PC-9 (cell line): ENCODE results near the gene FAF1. TPM values are rescaled to one million over a fixed set of nuclear protein-coding genes. Genes with fewer than 3 reads are reported as not detected.
A peak's percentile ranks its signal among the peaks of the same experiment; 100 is the strongest.
"Not testable (repeated sequence)": the region's sequence is repeated elsewhere in the genome, so short reads cannot be mapped to it uniquely, and the experiment has no call there.

Experiments
- BruUV-seq: library from RNA; stranded (reverse); fragments of 400-500 nt; replicated peaks from 2 replicates; lab custom pipeline; 2021; lab: Mats Ljungman, UMichigan
- CTCF ChIA-PET: fragments of 300-600 bp; sonication (Branson Sonifier 250); formaldehyde crosslinking; loops from one replicate; lab custom pipeline; 2022; ENCODE audit warnings: antibody characterized with exemption; lab: Charles Lee
- POLR2A ChIA-PET: fragments of 300-600 bp; sonication (Branson Sonifier 250); formaldehyde crosslinking; loops from one replicate; lab custom pipeline; 2022; ENCODE audit warnings: antibody characterized with exemption; ENCODE audit not compliant: unreplicated experiment; lab: Charles Lee
- DNase-seq, 2 experiments: peaks; one replicate each; pipeline versions ENCODE4 v3.0.0 to v3.0.0-alpha.2; 2015 to 2022; ENCODE audit warnings: mixed read lengths in 1 of 2
- H2AFZ ChIP-seq: fragments of 200-600 bp; sonication (generic); 2 replicates; pipeline ENCODE4 v1.8.1; 2017; ENCODE audit warnings: antibody characterized with exemption
- H3F3A ChIP-seq: fragments of 200-600 bp; sonication (generic); 2 replicates; pipeline ENCODE4 v1.8.1; 2017; ENCODE audit warnings: antibody characterized with exemption, mild to moderate bottlenecking, low read depth; ENCODE audit not compliant: insufficient read depth
- H3K27ac ChIP-seq: fragments of 200-600 bp; sonication (generic); 2 replicates; pipeline ENCODE4 v1.6.1; 2016; ENCODE audit warnings: mixed run types
- H3K27me3 ChIP-seq: fragments of 200-600 bp; sonication (generic); 2 replicates; pipeline ENCODE4 v1.6.1; 2016; ENCODE audit warnings: low read depth, mixed run types; ENCODE audit not compliant: insufficient read depth
- H3K36me3 ChIP-seq: fragments of 200-600 bp; sonication (generic); 2 replicates; pipeline ENCODE4 v1.6.1; 2016; ENCODE audit warnings: low read depth, mixed run types
- H3K4me1 ChIP-seq: fragments of 200-600 bp; sonication (generic); replicated peaks from 2 replicates; pipeline ENCODE4 v1.6.1; 2016; ENCODE audit warnings: mixed run types; ENCODE audit not compliant: insufficient read depth
- H3K4me2 ChIP-seq: fragments of 200-600 bp; sonication (generic); 2 replicates; pipeline ENCODE4 v1.6.1; 2017; ENCODE audit warnings: mixed run types
- H3K4me3 ChIP-seq: fragments of 200-600 bp; sonication (generic); 2 replicates; pipeline ENCODE4 v1.6.1; 2016; ENCODE audit warnings: mixed run types
- H3K79me2 ChIP-seq: fragments of 200-600 bp; sonication (generic); 2 replicates; pipeline ENCODE4 v1.6.1; 2017; ENCODE audit warnings: low read depth, mixed run types
- H3K9me2 ChIP-seq: fragments of 200-600 bp; sonication (generic); 2 replicates; pipeline ENCODE4 v1.8.1; 2017; ENCODE audit warnings: mild to moderate bottlenecking; ENCODE audit not compliant: insufficient read depth
- H3K9me3 ChIP-seq: fragments of 200-600 bp; sonication (generic); 2 replicates; pipeline ENCODE4 v1.8.1; 2016; ENCODE audit warnings: low read depth; ENCODE audit not compliant: insufficient read depth
- H4K20me1 ChIP-seq: fragments of 200-600 bp; sonication (generic); 2 replicates; pipeline ENCODE4 v1.8.1; 2017; ENCODE audit not compliant: insufficient read depth
- CTCF ChIP-seq: fragments of 200-600 bp; sonication (generic); conservative IDR thresholded peaks from 2 replicates; pipeline ENCODE4 v1.6.1; 2017; ENCODE audit warnings: mixed run types, antibody characterized with exemption, mild to moderate bottlenecking, moderate library complexity
- EZH2 ChIP-seq: fragments of 200-600 bp; sonication (generic); IDR thresholded peaks from 2 replicates; pipeline ENCODE4 v1.8.0; 2017; ENCODE audit warnings: antibody characterized with exemption, low read depth
- intact Hi-C: fragments of 100-400 bp; cut with micrococcal nuclease; formaldehyde crosslinking; loops from one replicate; pipeline ENCODE4 v1.10.0; 2022; ENCODE audit not compliant: unreplicated experiment
- total RNA-seq: library from RNA; stranded (reverse); gene quantifications from 2 replicates; pipeline ENCODE4 v1.2.3, GENCODE V29; 2021

Gene FAF1
- total RNA-seq, 1 experiment from 2014 or later, result 105 TPM

GRCh38 chr1:50873458-50874187 lies 86.4 kb downstream of the FAF1 start:
- Histone ChIP-seq H3K4me3 (no peak overlapping the region), H3K27ac (no peak overlapping the region), H3K27me3 (no peaks in the 10 kb centered on the region), H3K4me1 (no peaks in the 10 kb centered on the region), H3F3A (peaks cover 15% of the 10 kb centered on the region; the same call in 1 of the 2 replicates), H3K9me3 (no peaks in the 10 kb centered on the region), H3K79me2 (peaks cover 44% of the 10 kb centered on the region), H2AFZ (no peak overlapping the region), H3K9me2 (no peaks in the 10 kb centered on the region), H4K20me1 (0 out of 2 replicates have a peak, but pooled peaks cover 4% of the 10 kb centered on the region), H3K36me3 (no peaks in the 10 kb centered on the region), H3K4me2 (no peak overlapping the region)
- ChIA-PET POLR2A (interaction anchor here (0.6 kb wide), 1 partner anchor 151 kb away, joined by 3 read pairs; no protein-coding TSS in a partner anchor), CTCF (interaction anchor here (0.5 to 1.5 kb wide), 13 partner anchors 31 to 878 kb away, joined by 3 to 10 read pairs (median 4); no protein-coding TSS in a partner anchor)
- DNase-seq, result peak; percentile 49 to 63
- TF ChIP-seq CTCF, result peak; percentile 61; the same call in 1 of the 2 replicates
- no peak for TF ChIP-seq EZH2
- intact Hi-C loops, result loop anchor here (1.0 to 5.0 kb wide), 3 partner anchors 99 to 316 kb away; partner anchors contain the start of gene CDKN2C
- no TSS peak for BruUV-seq

- H3K9me2 ChIP-seq, CTCF ChIA-PET, H3K4me1 ChIP-seq, H3K36me3 ChIP-seq, DNase-seq, H2AFZ ChIP-seq, POLR2A ChIA-PET, H3K9me3 ChIP-seq, H3K27me3 ChIP-seq, H3F3A ChIP-seq, H4K20me1 ChIP-seq, intact Hi-C loops, BruUV-seq, H3K4me3 ChIP-seq, H3K4me2 ChIP-seq, H3K27ac ChIP-seq: not testable (repeated sequence)
- peaks cover 71% of the 10 kb centered on the region for H3K79me2 ChIP-seq
Measured at GRCh38 chr1:50864845-50865244, 95.2 kb downstream of the FAF1 start.

- ChIA-PET CTCF (no interaction called here), POLR2A (no interaction called here)
- Histone ChIP-seq H3K36me3 (no peaks in the 10 kb centered on the region), H3K27ac (no peak overlapping the region), H3F3A (no peaks in the 10 kb centered on the region), H3K4me2 (no peak overlapping the region), H3K4me1 (no peaks in the 10 kb centered on the region), H3K9me2 (no peaks in the 10 kb centered on the region), H3K9me3 (peaks cover 3% of the 10 kb centered on the region; the same call in 1 of the 2 replicates), H4K20me1 (no peaks in the 10 kb centered on the region), H3K27me3 (no peaks in the 10 kb centered on the region), H3K79me2 (peaks cover 63% of the 10 kb centered on the region), H3K4me3 (no peak overlapping the region), H2AFZ (no peak overlapping the region)
- no peak for DNase-seq
- BruUV-seq, result no TSS peak
- intact Hi-C loops, result no loop called here
- TF ChIP-seq CTCF, result no peak
- TF ChIP-seq EZH2, result no peak
Measured at GRCh38 chr1:50861772-50862171, 98.3 kb downstream of the FAF1 start.
